Left ventricle myocardium inferior (tissue), 1 donor: ENCODE data around the gene SAP30. TPM values are rescaled to one million over a fixed set of nuclear protein-coding genes. Genes with fewer than 3 reads are reported as not detected.
A peak's percentile ranks its signal among the peaks of the same experiment; 100 is the strongest.

Experiments
- DNase-seq: peaks from one replicate; pipeline ENCODE4 v3.0.0-alpha.2; 2020
- H3K27ac ChIP-seq: fragments of 200-600 bp; replicated peaks from 2 replicates; pipeline ENCODE4 v1.8.0; 2021
- H3K27me3 ChIP-seq: fragments of 200-600 bp; 2 replicates; pipeline ENCODE4 v1.8.0; 2021; ENCODE audit warnings: low read depth
- H3K36me3 ChIP-seq: fragments of 200-600 bp; 2 replicates; pipeline ENCODE4 v1.8.0; 2021
- H3K4me1 ChIP-seq: fragments of 200-600 bp; 2 replicates; pipeline ENCODE4 v1.8.0; 2021
- H3K4me3 ChIP-seq: fragments of 200-600 bp; 2 replicates; pipeline ENCODE4 v1.8.0; 2021; ENCODE audit warnings: mild to moderate bottlenecking, moderate library complexity
- H3K9me3 ChIP-seq: fragments of 200-600 bp; replicated peaks from 2 replicates; pipeline ENCODE4 v1.8.0; 2021
- CTCF ChIP-seq: fragments of 200-600 bp; IDR thresholded peaks from 2 replicates; pipeline ENCODE4 v1.8.0; 2021; ENCODE audit warnings: antibody characterized with exemption, mild to moderate bottlenecking, borderline replicate concordance
- intact Hi-C: fragments of 100-400 bp; cut with micrococcal nuclease; formaldehyde crosslinking; loops from one replicate; pipeline ENCODE4 v1.11.0; 2022
- long read RNA-seq: library from polyadenylated mRNA; unstranded; transcript quantifications from one replicate; pipeline ENCODE4 v2.0.0, GENCODE V29; 2021
- total RNA-seq: library from RNA; stranded (reverse); fragmentation: NEBNext Ultra II Directional; extraction: Animal tissue kit (Norgen Biotek cat#: 25700); gene quantifications from one replicate; pipeline ENCODE4 v1.2.1, GENCODE V29; 2021
- donor health status: DM: no; HTN: yes; CAD: no; lungs with severe emphysema.

SAP30 gene
- 16.5 TPM for total RNA-seq
- long read RNA-seq, transcript SAP30-201 (4 exons, 1,108 nt) = major isoform, 31 of 33 reads
- long read RNA-seq, partial matches to known transcripts = 1 of 33 reads
- long read RNA-seq, other reads (novel, unspliced or antisense) = 1 of 33 reads

- peaks cover 82% of the 10 kb centered on the region for H3K4me1 ChIP-seq
- peaks cover 3% of the 10 kb centered on the region for H3K36me3 ChIP-seq
- no peak for TF ChIP-seq CTCF
- H3K27me3 ChIP-seq = no peaks in the 10 kb centered on the region
- peak within 1 kb of the TSS; percentile 90 for H3K4me3 ChIP-seq
- intact Hi-C loops = loop anchor here (5.0 kb wide), 1 partner anchor 38 kb away; the partner anchor contains the start of gene HMGB2
- DNase-seq = peak; percentile 99
- no peaks in the 10 kb centered on the region for H3K9me3 ChIP-seq
- peak within 1 kb of the TSS; percentile 98 for H3K27ac ChIP-seq
Measured at GRCh38 chr4:173370477-173371291, at the start of gene SAP30. Gene SAP30, plus strand, starts transcription at chr4:173370954. Its CDS starts 229 bp downstream, at chr4:173371183.

- intact Hi-C loops = no loop called here
- Histone ChIP-seq H3K27me3 (no peaks in the 10 kb centered on the region), H3K4me3 (no peak overlapping the region), H3K36me3 (peaks cover 37% of the 10 kb centered on the region), H3K9me3 (no peaks in the 10 kb centered on the region), H3K4me1 (no peaks in the 10 kb centered on the region), H3K27ac (no peak overlapping the region)
- no peak for DNase-seq
- no peak for TF ChIP-seq CTCF
Measured at GRCh38 chr4:173325007-173325736, 45.6 kb upstream of the SAP30 start.

- DNase-seq = no peak
- peaks cover 51% of the 10 kb centered on the region for H3K36me3 ChIP-seq
- H3K4me1 ChIP-seq = peaks cover 28% of the 10 kb centered on the region
- no peaks in the 10 kb centered on the region for H3K27me3 ChIP-seq
- intact Hi-C loops = no loop called here
- no peak overlapping the region for H3K4me3 ChIP-seq
- no peak overlapping the region for H3K27ac ChIP-seq
- TF ChIP-seq CTCF = no peak
- H3K9me3 ChIP-seq = no peaks in the 10 kb centered on the region
Measured at GRCh38 chr4:173328236-173328901, 42.4 kb upstream of the SAP30 start.

- H3K4me3 ChIP-seq = no peak overlapping the region
- H3K27me3 ChIP-seq = no peaks in the 10 kb centered on the region
- intact Hi-C loops = loop anchor here (5.0 kb wide), 1 partner anchor 42 kb away; the partner anchor contains the start of gene SAP30
- H3K9me3 ChIP-seq = no peaks in the 10 kb centered on the region
- H3K27ac ChIP-seq = no peak overlapping the region
- DNase-seq = no peak
- peaks cover 45% of the 10 kb centered on the region for H3K4me1 ChIP-seq
- TF ChIP-seq CTCF = no peak
- H3K36me3 ChIP-seq = peaks cover 48% of the 10 kb centered on the region
Measured at GRCh38 chr4:173330590-173330989, 40.2 kb upstream of the SAP30 start.

GRCh38 chr4:173332021-173332487, 38.7 kb upstream of the SAP30 start:
- DNase-seq = no peak
- intact Hi-C loops = loop anchor here (5.0 kb wide), 1 partner anchor 40 kb away; the partner anchor contains the start of gene SAP30

More at GRCh38 chr4:173332021-173332487, 38.7 kb upstream of the SAP30 start:
- no peaks in the 10 kb centered on the region for H3K9me3 ChIP-seq
- H3K4me3 ChIP-seq = peak overlapping the region; percentile 94
- no peaks in the 10 kb centered on the region for H3K27me3 ChIP-seq
- peak overlapping the region; percentile 99 for H3K27ac ChIP-seq
- H3K36me3 ChIP-seq = peaks cover 44% of the 10 kb centered on the region
- no peak for TF ChIP-seq CTCF
- H3K4me1 ChIP-seq = peaks cover 48% of the 10 kb centered on the region
